MM.1S (cell line): ENCODE data around the gene CSNK1D.

Experiments used
- DNase-seq: peaks from one replicate; pipeline ENCODE4 v3.0.0-alpha.2; 2015
- H2AFZ ChIP-seq: fragments of 300-600 bp; sonication (generic); 2 replicates; pipeline ENCODE4 v1.6.0; 2016; ENCODE audit warnings: antibody characterized with exemption, low read length
- H3F3A ChIP-seq: fragments of 300-600 bp; sonication (generic); 2 replicates; pipeline ENCODE4 v1.6.1; 2016; ENCODE audit warnings: mild to moderate bottlenecking, antibody characterized with exemption, low read length, moderate library complexity, mixed read lengths; ENCODE audit not compliant: insufficient read depth
- H3K27ac ChIP-seq: fragments of 300-600 bp; sonication (generic); 2 replicates; pipeline ENCODE4 v1.5.1; 2016; ENCODE audit warnings: mild to moderate bottlenecking, low read length
- H3K27me3 ChIP-seq: fragments of 300-600 bp; sonication (generic); replicated peaks from 2 replicates; pipeline ENCODE4 v1.6.0; 2016; ENCODE audit warnings: low read length; ENCODE audit not compliant: insufficient read depth
- H3K36me3 ChIP-seq: fragments of 300-600 bp; sonication (generic); replicated peaks from 2 replicates; pipeline ENCODE4 v1.6.1; 2016; ENCODE audit warnings: mild to moderate bottlenecking, low read length, mixed read lengths; ENCODE audit not compliant: insufficient read depth
- H3K4me1 ChIP-seq: fragments of 300-600 bp; sonication (generic); 2 replicates; pipeline ENCODE4 v1.6.1; 2016; ENCODE audit warnings: low read length, mixed read lengths
- H3K4me2 ChIP-seq: fragments of 300-600 bp; sonication (generic); 2 replicates; pipeline ENCODE4 v1.6.0; 2016; ENCODE audit warnings: low read depth, low read length
- H3K4me3 ChIP-seq: fragments of 300-600 bp; sonication (generic); 2 replicates; pipeline ENCODE4 v1.5.1; 2016; ENCODE audit warnings: low read length, mixed read lengths
- H3K79me2 ChIP-seq: fragments of 300-600 bp; sonication (generic); 2 replicates; pipeline ENCODE4 v1.6.1; 2016; ENCODE audit warnings: mixed run types, low read length, mixed read lengths
- H3K9ac ChIP-seq: fragments of 300-600 bp; sonication (generic); 2 replicates; pipeline ENCODE4 v1.6.1; 2016; ENCODE audit warnings: low read length, mixed read lengths
- H3K9me2 ChIP-seq: fragments of 300-600 bp; sonication (generic); replicated peaks from 2 replicates; pipeline ENCODE4 v1.6.1; 2016; ENCODE audit warnings: mild to moderate bottlenecking, low read length, mixed read lengths; ENCODE audit not compliant: insufficient read depth
- H3K9me3 ChIP-seq: fragments of 300-600 bp; sonication (generic); replicated peaks from 2 replicates; pipeline ENCODE4 v1.6.1; 2016; ENCODE audit warnings: mild to moderate bottlenecking, low read length, mixed read lengths; ENCODE audit not compliant: insufficient read depth
- H4K20me1 ChIP-seq: fragments of 300-600 bp; sonication (generic); 2 replicates; pipeline ENCODE4 v1.6.1; 2016; ENCODE audit warnings: mild to moderate bottlenecking, low read length, moderate library complexity, mixed read lengths; ENCODE audit not compliant: insufficient read depth
- CTCF ChIP-seq: fragments of 300-600 bp; sonication (generic); IDR thresholded peaks from 2 replicates; pipeline ENCODE4 v1.5.1; 2016; ENCODE audit warnings: antibody characterized with exemption, low read length, mixed read lengths
- EZH2 ChIP-seq: fragments of 300-600 bp; sonication (generic); optimal IDR thresholded peaks from 2 replicates; pipeline ENCODE3; 2017; ENCODE audit warnings: low read depth, mild to moderate bottlenecking, antibody characterized with exemption, low read length, mixed read lengths
- EZH2phosphoT487 ChIP-seq: fragments of 300-600 bp; sonication (generic); IDR thresholded peaks from 2 replicates; pipeline ENCODE4 v1.6.1; 2018; ENCODE audit warnings: antibody characterized with exemption, low read length

The CSNK1D gene

GRCh38 chr17:82305727-82306300 lies 32.3 kb upstream of the CSNK1D start:
- no peak overlapping the region for H3K4me2 ChIP-seq

GRCh38 chr17:82304826-82305726 lies 31.6 kb upstream of the CSNK1D start:
- H3K4me3 ChIP-seq = no peak overlapping the region
- no peak overlapping the region for H3K4me2 ChIP-seq
- H3K9ac ChIP-seq = no peak overlapping the region
- H3K9me2 ChIP-seq = no peaks in the 10 kb centered on the region
- H3K4me1 ChIP-seq = 0 out of 2 replicates have a peak, but pooled peaks cover 5% of the 10 kb centered on the region
- H3K27ac ChIP-seq = no peak overlapping the region
- TF ChIP-seq EZH2phosphoT487 = no peak
- no peak for TF ChIP-seq EZH2
- H3K36me3 ChIP-seq = no peaks in the 10 kb centered on the region
- H3K27me3 ChIP-seq = peaks cover 21% of the 10 kb centered on the region
- no peaks in the 10 kb centered on the region for H3K9me3 ChIP-seq
- no peaks in the 10 kb centered on the region for H4K20me1 ChIP-seq
- H2AFZ ChIP-seq = no peak overlapping the region
- H3K79me2 ChIP-seq = no peaks in the 10 kb centered on the region
- DNase-seq = no peak
- H3F3A ChIP-seq = no peaks in the 10 kb centered on the region

More at GRCh38 chr17:82305727-82306300, 32.3 kb upstream of the CSNK1D start:
- no peak for DNase-seq
- H4K20me1 ChIP-seq = no peaks in the 10 kb centered on the region
- H3K9ac ChIP-seq = no peak overlapping the region
- H3F3A ChIP-seq = no peaks in the 10 kb centered on the region
- H3K9me2 ChIP-seq = no peaks in the 10 kb centered on the region
- H3K4me1 ChIP-seq = 0 out of 2 replicates have a peak, but pooled peaks cover 3% of the 10 kb centered on the region
- H3K4me3 ChIP-seq = no peak overlapping the region
- H3K27me3 ChIP-seq = peaks cover 28% of the 10 kb centered on the region
- H2AFZ ChIP-seq = no peak overlapping the region
- H3K36me3 ChIP-seq = no peaks in the 10 kb centered on the region
- H3K27ac ChIP-seq = no peak overlapping the region
- H3K9me3 ChIP-seq = no peaks in the 10 kb centered on the region
- TF ChIP-seq EZH2phosphoT487 (no peak), CTCF (no peak), EZH2 (no peak)
- H3K79me2 ChIP-seq = no peaks in the 10 kb centered on the region

- Histone ChIP-seq H3K27ac (no peak overlapping the region), H3F3A (0 out of 2 replicates have a peak, but pooled peaks cover 3% of the 10 kb centered on the region), H3K36me3 (no peaks in the 10 kb centered on the region), H4K20me1 (no peaks in the 10 kb centered on the region), H3K9me3 (no peaks in the 10 kb centered on the region), H3K9me2 (no peaks in the 10 kb centered on the region), H3K4me1 (0 out of 2 replicates have a peak, but pooled peaks cover 5% of the 10 kb centered on the region), H3K4me2 (no peak overlapping the region), H3K4me3 (no peak overlapping the region), H3K27me3 (peaks cover 14% of the 10 kb centered on the region), H3K79me2 (no peaks in the 10 kb centered on the region), H2AFZ (no peak overlapping the region), H3K9ac (no peak overlapping the region)
- no peak for DNase-seq
- TF ChIP-seq EZH2 (no peak), EZH2phosphoT487 (no peak), CTCF (no peak)
These were observed 30.7 kb upstream of the CSNK1D start for GRCh38 chr17:82303944-82304808.
